ENCODE data around the gene ONECUT3.
A peak's percentile ranks its signal among the peaks of the same experiment; 100 is the strongest.
"Not testable (repeated sequence)": the region's sequence is repeated elsewhere in the genome, so short reads cannot be mapped to it uniquely, and the experiment has no call there.

Gene ONECUT3

GRCh38 chr19:1752757-1753728 lies at the start of gene ONECUT3:
TSS of gene ONECUT3 (plus strand) at chr19:1753506. CDS start at chr19:1753663, 157 bp downstream.
- DNase-seq (no peak), ATAC-seq (peak; percentile 20)
- peaks cover 12% of the 10 kb centered on the region for H3K4me1 Mint-ChIP-seq
- peaks cover 2% of the 10 kb centered on the region for H3K36me3 Mint-ChIP-seq (ENCODE audit: low read depth)
- H3K27ac Mint-ChIP-seq, result no peak within 1 kb of the TSS
- no peak within 1 kb of the TSS for H3K4me3 Mint-ChIP-seq
- H3K27me3 Mint-ChIP-seq, result peaks cover 54% of the 10 kb centered on the region
- H3K9me3 Mint-ChIP-seq, result no peaks in the 10 kb centered on the region

- peaks cover 5% of the 10 kb centered on the region for H3K4me1 Mint-ChIP-seq
- peaks cover 3% of the 10 kb centered on the region for H3K36me3 Mint-ChIP-seq (ENCODE audit: low read depth)
- no peak overlapping the region for H3K4me3 Mint-ChIP-seq
- no peak overlapping the region for H3K27ac Mint-ChIP-seq
- peaks cover 31% of the 10 kb centered on the region for H3K27me3 Mint-ChIP-seq
- DNase-seq, result no peak
- H3K9me3 Mint-ChIP-seq, result peaks cover 11% of the 10 kb centered on the region
- no peak for ATAC-seq
These were observed 49.0 kb upstream of the ONECUT3 start for GRCh38 chr19:1704339-1704738.

- Mint-ChIP-seq H3K9me3 (peaks cover 11% of the 10 kb centered on the region), H3K4me1 (peaks cover 5% of the 10 kb centered on the region), H3K27ac (no peak overlapping the region), H3K36me3 (ENCODE audit: low read depth) (peaks cover 3% of the 10 kb centered on the region), H3K4me3 (no peak overlapping the region), H3K27me3 (peaks cover 35% of the 10 kb centered on the region)
- ATAC-seq (no peak), DNase-seq (no peak)
These were observed 47.9 kb upstream of the ONECUT3 start for GRCh38 chr19:1705367-1705766.

- not testable (repeated sequence) for H3K4me1 Mint-ChIP-seq; H3K36me3 Mint-ChIP-seq (ENCODE audit: low read depth); ATAC-seq; H3K4me3 Mint-ChIP-seq; H3K27ac Mint-ChIP-seq; DNase-seq
- Mint-ChIP-seq H3K27me3 (peaks cover 24% of the 10 kb centered on the region), H3K9me3 (peaks cover 11% of the 10 kb centered on the region)
These were observed 46.7 kb upstream of the ONECUT3 start for GRCh38 chr19:1706646-1707045.

GRCh38 chr19:1707240-1707639 lies 46.1 kb upstream of the ONECUT3 start:
- DNase-seq (no peak), ATAC-seq (no peak)
- no peak overlapping the region for H3K4me3 Mint-ChIP-seq
- peaks cover 3% of the 10 kb centered on the region for H3K36me3 Mint-ChIP-seq (ENCODE audit: low read depth)
- H3K4me1 Mint-ChIP-seq, result no peaks in the 10 kb centered on the region
- H3K27ac Mint-ChIP-seq, result no peak overlapping the region
- H3K9me3 Mint-ChIP-seq, result peaks cover 11% of the 10 kb centered on the region
- H3K27me3 Mint-ChIP-seq, result peaks cover 21% of the 10 kb centered on the region

- no peak for ATAC-seq
- Mint-ChIP-seq H3K4me3 (no peak overlapping the region), H3K4me1 (no peaks in the 10 kb centered on the region), H3K9me3 (peaks cover 8% of the 10 kb centered on the region), H3K27ac (no peak overlapping the region), H3K36me3 (ENCODE audit: low read depth) (no peaks in the 10 kb centered on the region), H3K27me3 (peaks cover 35% of the 10 kb centered on the region)
- no peak for DNase-seq
These were observed 40.1 kb upstream of the ONECUT3 start for GRCh38 chr19:1713170-1713569.

GRCh38 chr19:1715540-1715939 lies 37.8 kb upstream of the ONECUT3 start:
- DNase-seq (no peak), ATAC-seq (no peak)
- no peaks in the 10 kb centered on the region for H3K36me3 Mint-ChIP-seq (ENCODE audit: low read depth)
- H3K4me1 Mint-ChIP-seq, result peaks cover 2% of the 10 kb centered on the region
- H3K9me3 Mint-ChIP-seq, result peaks cover 8% of the 10 kb centered on the region
- no peak overlapping the region for H3K27ac Mint-ChIP-seq
- H3K4me3 Mint-ChIP-seq, result no peak overlapping the region
- peaks cover 44% of the 10 kb centered on the region for H3K27me3 Mint-ChIP-seq

GRCh38 chr19:1717200-1717969 lies 35.9 kb upstream of the ONECUT3 start:
- DNase-seq (no peak), ATAC-seq (no peak)
- H3K27me3 Mint-ChIP-seq, result peaks cover 59% of the 10 kb centered on the region
- H3K9me3 Mint-ChIP-seq, result peaks cover 8% of the 10 kb centered on the region
- no peaks in the 10 kb centered on the region for H3K36me3 Mint-ChIP-seq (ENCODE audit: low read depth)
- H3K27ac Mint-ChIP-seq, result no peak overlapping the region
- H3K4me3 Mint-ChIP-seq, result no peak overlapping the region
- H3K4me1 Mint-ChIP-seq, result peaks cover 2% of the 10 kb centered on the region

- Mint-ChIP-seq H3K4me3 (no peak overlapping the region), H3K9me3 (peaks cover 8% of the 10 kb centered on the region), H3K4me1 (peaks cover 2% of the 10 kb centered on the region), H3K36me3 (ENCODE audit: low read depth) (no peaks in the 10 kb centered on the region), H3K27me3 (peaks cover 62% of the 10 kb centered on the region), H3K27ac (no peak overlapping the region)
- DNase-seq (no peak), ATAC-seq (no peak)
These were observed 35.4 kb upstream of the ONECUT3 start for GRCh38 chr19:1717970-1718264.

GRCh38 chr19:1718420-1719291 lies 34.6 kb upstream of the ONECUT3 start:
- Mint-ChIP-seq H3K36me3 (ENCODE audit: low read depth) (no peaks in the 10 kb centered on the region), H3K4me3 (no peak overlapping the region), H3K27ac (no peak overlapping the region), H3K27me3 (peaks cover 63% of the 10 kb centered on the region), H3K4me1 (peaks cover 2% of the 10 kb centered on the region), H3K9me3 (peaks cover 8% of the 10 kb centered on the region)
- ATAC-seq, result no peak
- DNase-seq, result no peak

GRCh38 chr19:1719519-1719918 lies 33.8 kb upstream of the ONECUT3 start:
- no peaks in the 10 kb centered on the region for H3K36me3 Mint-ChIP-seq (ENCODE audit: low read depth)
- peaks cover 60% of the 10 kb centered on the region for H3K27me3 Mint-ChIP-seq
- ATAC-seq (no peak), DNase-seq (no peak)
- peaks cover 8% of the 10 kb centered on the region for H3K9me3 Mint-ChIP-seq
- H3K4me3 Mint-ChIP-seq, result no peak overlapping the region
- no peak overlapping the region for H3K27ac Mint-ChIP-seq
- H3K4me1 Mint-ChIP-seq, result peaks cover 2% of the 10 kb centered on the region

GRCh38 chr19:1720237-1720636 lies 33.1 kb upstream of the ONECUT3 start:
- Mint-ChIP-seq H3K4me3 (no peak overlapping the region), H3K9me3 (peaks cover 8% of the 10 kb centered on the region), H3K4me1 (peaks cover 3% of the 10 kb centered on the region), H3K27ac (no peak overlapping the region), H3K27me3 (peaks cover 64% of the 10 kb centered on the region), H3K36me3 (ENCODE audit: low read depth) (no peaks in the 10 kb centered on the region)
- no peak for ATAC-seq
- no peak for DNase-seq

- no peak overlapping the region for H3K27ac Mint-ChIP-seq
- DNase-seq, result peak; percentile 61
- H3K4me1 Mint-ChIP-seq, result peaks cover 7% of the 10 kb centered on the region
- no peaks in the 10 kb centered on the region for H3K9me3 Mint-ChIP-seq
- H3K36me3 Mint-ChIP-seq (ENCODE audit: low read depth), result no peaks in the 10 kb centered on the region
- ATAC-seq, result peak; percentile 83
- peaks cover 58% of the 10 kb centered on the region for H3K27me3 Mint-ChIP-seq
- H3K4me3 Mint-ChIP-seq, result peak overlapping the region; percentile 48
These were observed 27.9 kb upstream of the ONECUT3 start for GRCh38 chr19:1725100-1726064.

Data from activated naive CD8-positive, alpha-beta T cell treated with anti-CD3 and anti-CD28 coated beads, Interleukin-2, amount 50 U/mL, for 24 hours (primary cell).